ENCODE data around the gene ALAD.

Gene ALAD

DNA sequence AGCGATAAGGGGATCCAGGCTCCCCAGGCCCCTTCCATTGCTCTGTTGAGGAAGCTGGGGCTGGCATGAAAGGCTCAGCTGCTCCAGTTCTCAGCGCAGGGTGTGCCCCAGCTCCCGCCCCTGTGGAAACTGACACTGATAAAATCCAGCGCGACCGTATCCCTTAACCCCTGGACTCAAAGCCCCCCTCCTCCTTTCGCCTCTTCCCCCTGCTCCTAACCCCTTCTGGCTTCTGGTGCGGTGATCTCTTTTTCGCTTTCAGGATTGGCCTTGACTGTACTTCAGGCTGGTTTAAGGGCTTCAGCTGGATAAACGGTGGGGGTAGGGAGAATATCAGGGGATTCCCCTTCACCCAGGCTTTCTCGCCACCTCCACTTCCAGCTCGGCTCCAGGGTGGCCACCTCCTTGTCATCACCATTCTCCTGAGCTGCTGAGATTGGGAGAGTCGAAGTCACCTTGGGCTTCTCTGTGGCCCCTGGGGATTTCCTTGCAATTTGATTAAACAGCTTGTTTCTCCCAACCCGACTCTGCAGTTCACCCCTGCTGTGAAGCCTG, 50.9 kb downstream of the ALAD start:
- DNase-seq (ENCODE audit: extremely low read depth in 1 of 2, low read depth in 1 of 2): no peak

DNA sequence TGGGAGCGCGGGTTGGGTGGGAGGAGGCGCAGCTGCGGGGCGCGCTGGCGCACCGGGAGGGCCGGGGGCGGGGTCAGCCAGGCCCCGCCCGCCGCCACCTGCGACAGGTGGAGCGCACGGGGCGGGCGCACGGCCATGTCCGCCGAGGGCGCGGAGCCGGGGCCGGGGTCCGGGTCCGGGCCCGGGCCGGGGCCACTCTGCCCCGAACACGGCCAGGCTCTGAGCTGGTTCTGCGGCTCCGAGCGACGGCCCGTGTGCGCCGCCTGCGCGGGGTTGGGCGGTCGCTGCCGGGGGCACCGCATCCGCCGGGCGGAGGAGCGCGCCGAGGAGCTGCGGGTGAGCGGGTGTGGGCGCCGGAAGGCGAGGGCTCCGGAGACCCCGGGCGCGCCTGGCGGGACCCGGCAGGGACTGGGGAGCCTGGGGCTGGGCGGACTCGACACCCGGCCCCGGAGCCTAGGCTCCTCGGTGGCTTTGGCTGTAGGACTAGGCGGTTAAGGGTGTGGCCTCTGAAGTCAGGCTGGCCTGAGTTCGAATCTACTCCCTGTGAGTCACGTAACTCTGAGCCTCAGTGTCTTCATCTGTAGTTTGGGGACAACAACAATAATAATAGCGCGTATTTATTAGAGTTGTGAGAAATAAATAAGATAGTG, 51.5 kb downstream of the ALAD start, which contains the start of gene BSPRY:
TSS of gene BSPRY (plus strand) at position 97 of the 650 bp plus-strand sequence. CDS start at position 136, 39 bp downstream.
- no peak for DNase-seq (ENCODE audit: extremely low read depth in 1 of 2, low read depth in 1 of 2)

GRCh38 chr9:113349066-113349444, 52.0 kb downstream of the ALAD start:
- DNase-seq (ENCODE audit: extremely low read depth in 1 of 2, low read depth in 1 of 2): no peak

DNA sequence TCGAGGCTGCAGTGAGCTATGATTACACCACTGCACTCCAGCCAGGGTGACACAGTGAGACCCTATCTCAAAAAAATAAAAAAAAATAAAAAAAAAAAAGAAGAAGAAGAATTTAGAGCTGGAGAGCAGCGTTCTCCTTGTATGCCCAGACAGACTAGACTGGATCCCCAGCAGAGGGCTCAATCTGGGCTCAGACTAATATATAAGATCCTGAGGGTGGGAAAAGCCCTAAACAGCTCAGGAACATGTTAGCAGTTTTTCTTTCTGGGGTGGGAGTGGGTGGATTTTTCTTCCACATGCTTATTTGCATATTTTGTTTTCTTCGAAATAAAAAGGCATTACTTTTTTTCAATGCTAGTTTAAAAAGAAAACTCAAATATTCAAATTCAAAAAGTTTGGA, 52.6 kb downstream of the ALAD start:
- DNase-seq (ENCODE audit: extremely low read depth in 1 of 2, low read depth in 1 of 2): no peak

DNA sequence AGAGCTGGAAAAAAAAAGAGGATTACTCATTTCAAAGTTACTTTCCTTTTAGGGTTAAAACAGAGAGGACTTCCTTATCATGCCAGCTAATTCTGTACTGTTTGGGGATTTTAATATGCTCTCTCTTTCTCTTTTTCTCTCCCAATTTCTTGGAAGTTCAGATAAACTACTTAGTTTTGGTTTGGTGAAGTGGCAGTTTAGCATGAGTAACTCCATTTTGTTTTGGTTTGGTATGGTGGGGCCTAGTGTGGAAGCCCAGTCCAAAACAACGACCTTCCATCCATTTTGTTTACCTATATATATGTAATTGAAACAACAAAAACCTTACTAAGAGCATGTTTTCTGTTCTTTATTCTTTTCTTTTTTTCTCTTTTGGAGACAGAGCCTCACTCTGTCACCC, 55.4 kb downstream of the ALAD start:
- DNase-seq (ENCODE audit: extremely low read depth in 1 of 2, low read depth in 1 of 2): no peak

- no peak for DNase-seq (ENCODE audit: extremely low read depth in 1 of 2, low read depth in 1 of 2)
These were observed 55.9 kb downstream of the ALAD start for GRCh38 chr9:113345190-113345589.

GRCh38 chr9:113343732-113344231, 57.3 kb downstream of the ALAD start:
- DNase-seq (ENCODE audit: extremely low read depth in 1 of 2, low read depth in 1 of 2): no peak

DNA sequence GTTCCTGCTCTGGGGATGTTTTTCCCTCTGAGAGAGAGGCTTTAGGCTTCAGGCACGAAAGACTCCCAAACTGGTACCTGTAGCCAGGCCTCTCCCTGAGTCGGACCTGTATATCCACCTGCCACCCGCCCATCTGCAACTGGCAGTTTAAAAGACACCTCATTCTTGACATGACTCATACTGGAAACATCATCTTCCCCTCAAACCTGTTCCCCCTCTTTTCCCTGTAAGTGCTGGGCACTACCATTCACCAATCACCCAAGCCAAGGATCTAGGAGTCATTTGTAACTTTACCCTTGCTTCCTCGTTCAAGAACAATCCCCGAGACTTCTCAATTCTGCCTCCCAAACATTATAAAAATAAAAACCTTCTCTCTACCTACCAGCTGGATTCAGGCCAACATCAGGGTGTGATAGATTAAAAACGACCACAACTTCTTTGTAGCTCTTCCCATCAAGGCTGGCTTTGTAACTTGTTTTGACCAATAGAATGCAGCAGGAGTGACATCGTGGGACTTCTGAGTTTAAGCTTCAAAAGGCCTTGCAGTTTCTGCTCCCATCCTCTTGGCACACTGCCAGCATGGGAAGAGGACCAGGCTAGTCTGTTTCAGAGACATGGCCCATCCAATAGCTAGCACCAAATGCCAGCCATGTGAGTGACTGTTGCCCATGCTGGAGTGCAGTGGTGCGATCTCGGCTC, 59.2 kb downstream of the ALAD start:
- DNase-seq (ENCODE audit: extremely low read depth in 1 of 2, low read depth in 1 of 2): no peak

DNA sequence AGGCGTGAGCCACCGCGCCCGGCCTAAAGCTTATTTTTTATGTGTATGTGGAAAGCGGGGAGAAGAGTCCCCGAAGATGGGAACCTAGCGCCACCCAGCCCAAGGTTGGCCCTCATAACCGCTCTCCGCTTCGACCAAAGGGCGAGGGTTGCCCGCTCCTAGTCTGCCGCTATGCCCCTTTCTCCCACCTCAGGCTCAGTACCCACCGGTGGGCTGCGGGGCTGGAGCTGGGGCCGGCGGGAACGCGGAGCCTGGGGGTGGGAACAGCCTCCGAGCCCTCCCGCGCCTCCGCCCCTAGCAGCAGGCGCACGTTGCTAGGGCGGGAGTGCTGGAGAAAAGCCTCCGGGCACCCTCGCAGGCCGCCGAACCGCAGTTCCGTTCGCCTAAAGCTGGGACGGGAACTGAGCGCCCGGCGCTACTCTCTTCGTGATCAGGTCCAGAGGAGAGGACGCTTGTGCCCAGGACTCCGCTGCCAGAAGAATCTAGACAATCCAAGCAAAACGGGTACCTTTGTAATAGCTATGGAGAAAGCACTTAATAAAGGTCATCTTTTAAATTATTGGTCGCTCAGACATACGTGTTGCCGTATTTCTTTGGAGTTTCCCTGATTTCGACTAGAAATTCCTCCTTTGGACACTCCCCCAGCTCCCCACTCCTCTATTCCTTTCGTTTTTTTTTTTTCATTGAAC, 60.9 kb downstream of the ALAD start, which contains the start of gene WDR31:
TSS of gene WDR31 (minus strand) at position 265 of the 689 bp plus-strand sequence. CDS start 8,253 bp downstream, outside the sequence.
- DNase-seq (ENCODE audit: extremely low read depth in 1 of 2, low read depth in 1 of 2): peak; percentile 70 to 74

GRCh38 chr9:113337714-113338113, 63.4 kb downstream of the ALAD start:
- no peak for DNase-seq (ENCODE audit: extremely low read depth in 1 of 2, low read depth in 1 of 2)

Data from stimulated activated CD8-positive, alpha-beta memory T cell treated with anti-CD3 and anti-CD28 coated beads, Interleukin-7, amount 100 ng/mL, for 48 hours (primary cell).